HFFc6 (cell line): ENCODE data around the gene ZNF296. TPM values are rescaled to one million over a fixed set of nuclear protein-coding genes. Genes with fewer than 3 reads are reported as not detected.

Experiments used
- DNase-seq: peaks from one replicate; pipeline ENCODE4 v3.0.0-alpha.2; 2018
- H3K27ac Mint-ChIP-seq: 2 replicates; pipeline ENCODE4 v1.8.0; 2020; ENCODE audit warnings: mild to moderate bottlenecking, mixed read lengths
- H3K27me3 Mint-ChIP-seq: 2 replicates; pipeline ENCODE4 v1.8.0; 2021; ENCODE audit warnings: mild to moderate bottlenecking, moderate library complexity, mixed read lengths; ENCODE audit not compliant: insufficient read depth
- H3K36me3 Mint-ChIP-seq: 2 replicates; pipeline ENCODE4 v1.8.0; 2021; ENCODE audit warnings: low read depth, mixed read lengths
- H3K4me1 Mint-ChIP-seq: 2 replicates; pipeline ENCODE4 v1.8.0; 2020; ENCODE audit warnings: low read depth, mixed read lengths
- H3K4me3 Mint-ChIP-seq: 2 replicates; pipeline ENCODE4 v1.8.0; 2020; ENCODE audit warnings: mild to moderate bottlenecking, moderate library complexity, mixed read lengths
- H3K9me3 Mint-ChIP-seq: 2 replicates; pipeline ENCODE4 v1.8.0; 2020; ENCODE audit warnings: mild to moderate bottlenecking, mixed read lengths
- CTCF ChIP-seq: fragments of 200-600 bp; sonication (generic); IDR thresholded peaks from 2 replicates; pipeline ENCODE4 v1.5.0; 2021; ENCODE audit warnings: antibody characterized with exemption, mild to moderate bottlenecking
- total RNA-seq, 6 experiments: library from RNA; stranded (reverse); fragmentation: NEBNext Ultra II Directional; extraction: Animal tissue kit (Norgen Biotek cat#: 25700); gene quantifications; 2 replicates in 1 of 6; 3 replicates in 5 of 6; pipeline ENCODE4 v1.2.3, GENCODE V29; 2021

ZNF296 gene
- total RNA-seq, 6 experiments from 2014 or later: 0.57 to 0.87 (median 0.65) TPM

- peaks cover 9% of the 10 kb centered on the region for H3K36me3 Mint-ChIP-seq
These were observed 26.2 kb downstream of the ZNF296 start for GRCh38 chr19:45050036-45050435.

GRCh38 chr19:45049073-45049736 is 27.1 kb downstream of the ZNF296 start:
- Mint-ChIP-seq H3K9me3 (no peaks in the 10 kb centered on the region), H3K4me3 (no peak overlapping the region), H3K27ac (peak overlapping the region; percentile 29), H3K36me3 (peaks cover 9% of the 10 kb centered on the region), H3K4me1 (peaks cover 24% of the 10 kb centered on the region), H3K27me3 (no peaks in the 10 kb centered on the region)
- no peak for TF ChIP-seq CTCF
- no peak for DNase-seq

More at GRCh38 chr19:45050036-45050435, 26.2 kb downstream of the ZNF296 start:
- Mint-ChIP-seq H3K9me3 (no peaks in the 10 kb centered on the region), H3K4me3 (no peak overlapping the region), H3K4me1 (peaks cover 24% of the 10 kb centered on the region), H3K27me3 (no peaks in the 10 kb centered on the region; the same call in 1 of the 2 replicates), H3K27ac (peak overlapping the region; percentile 25)
- TF ChIP-seq CTCF: no peak
- DNase-seq: no peak

GRCh38 chr19:45047188-45047797 is 29.0 kb downstream of the ZNF296 start:
- H3K27ac Mint-ChIP-seq: peak overlapping the region; percentile 52; the same call in 1 of the 2 replicates
- peaks cover 9% of the 10 kb centered on the region for H3K36me3 Mint-ChIP-seq
- no peak for DNase-seq
- H3K27me3 Mint-ChIP-seq: no peaks in the 10 kb centered on the region
- H3K9me3 Mint-ChIP-seq: no peaks in the 10 kb centered on the region
- H3K4me3 Mint-ChIP-seq: no peak overlapping the region
- peaks cover 24% of the 10 kb centered on the region for H3K4me1 Mint-ChIP-seq
- TF ChIP-seq CTCF: no peak

GRCh38 chr19:45046355-45046754 is 29.9 kb downstream of the ZNF296 start:
- Mint-ChIP-seq H3K27me3 (no peaks in the 10 kb centered on the region; the same call in 1 of the 2 replicates), H3K4me1 (peaks cover 33% of the 10 kb centered on the region), H3K36me3 (peaks cover 17% of the 10 kb centered on the region), H3K4me3 (no peak overlapping the region), H3K27ac (no peak overlapping the region), H3K9me3 (no peaks in the 10 kb centered on the region)
- DNase-seq: no peak
- no peak for TF ChIP-seq CTCF

GRCh38 chr19:45045671-45046353 is 30.5 kb downstream of the ZNF296 start:
- Mint-ChIP-seq H3K4me3 (no peak overlapping the region), H3K4me1 (peaks cover 31% of the 10 kb centered on the region), H3K27me3 (no peaks in the 10 kb centered on the region; the same call in 1 of the 2 replicates), H3K36me3 (peaks cover 21% of the 10 kb centered on the region), H3K9me3 (no peaks in the 10 kb centered on the region), H3K27ac (no peak overlapping the region)
- no peak for DNase-seq
- TF ChIP-seq CTCF: no peak
